Epithelial cell of proximal tubule (primary cell): ENCODE measurements around the gene GOLGA8S. TPM values are rescaled to one million over a fixed set of nuclear protein-coding genes. Genes with fewer than 3 reads are reported as not detected.
"Not testable (repeated sequence)": the region's sequence is repeated elsewhere in the genome, so short reads cannot be mapped to it uniquely, and the experiment has no call there.

Experiments
- DNase-seq: peaks from one replicate; pipeline ENCODE4 v3.0.0-alpha.2; 2011; ENCODE audit warnings: low read depth
- H3K4me3 ChIP-seq: 2 replicates; pipeline ENCODE4 v1.5.1; 2011; ENCODE audit warnings: low read depth, mild to moderate bottlenecking, low read length
- total RNA-seq: library from RNA; depleted of rRNA; stranded (reverse); fragments of >200 nt; gene quantifications from 2 replicates; pipeline ENCODE4 v1.2.3, GENCODE V29; 2015
- TF ChIP-seq, protein P1 (sequence below): conservative IDR thresholded peaks from 2 replicates; pipeline ENCODE4 v1.5.1; 2012; ENCODE audit warnings: low read depth, mild to moderate bottlenecking, low read length

Gene GOLGA8S
- total RNA-seq, 1 donor from 2014 or later = not detected

DNA sequence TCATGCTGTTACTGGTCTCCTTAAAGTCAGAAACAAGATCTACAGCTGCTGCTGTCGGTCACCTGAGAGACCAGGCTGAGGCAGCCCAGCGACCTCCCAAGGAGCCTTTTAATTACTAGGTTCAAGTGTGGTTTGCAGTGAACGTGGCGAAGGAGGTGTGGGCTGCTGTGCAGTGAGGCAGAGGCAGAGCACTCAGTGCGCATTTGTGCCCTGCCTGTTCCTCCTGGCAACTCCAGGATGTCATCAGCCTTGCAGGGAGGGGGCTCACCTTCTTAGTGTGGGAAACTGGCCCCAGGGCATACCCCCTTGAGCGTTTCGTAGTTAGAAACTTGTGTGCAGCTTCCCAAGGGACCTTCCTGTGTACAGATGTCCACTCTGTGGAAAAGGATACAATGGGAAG is 26.6 kb downstream of the GOLGA8S start:
- not testable (repeated sequence) for H3K4me3 ChIP-seq

DNA sequence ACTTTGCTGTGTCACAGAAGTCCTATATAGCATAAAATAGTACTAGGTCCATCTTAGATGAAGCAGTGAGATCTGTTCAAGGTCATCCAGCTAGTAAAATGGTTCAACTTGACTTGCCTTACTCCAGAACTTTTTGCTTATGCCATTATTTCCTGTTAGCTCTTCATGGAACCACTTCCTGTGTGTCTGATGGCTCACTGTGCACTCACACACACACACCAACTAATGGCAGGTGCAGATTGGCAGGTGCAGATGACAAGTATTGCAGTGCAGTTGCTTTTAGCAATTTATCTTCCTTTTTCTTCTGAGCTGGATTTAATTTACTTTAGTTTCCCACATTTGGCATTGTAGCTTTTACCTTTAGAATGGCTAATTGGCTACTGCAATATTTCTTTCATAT is 29.8 kb downstream of the GOLGA8S start:
- no peak for DNase-seq
- H3K4me3 ChIP-seq = no peak overlapping the region
- TF ChIP-seq, protein P1, sequence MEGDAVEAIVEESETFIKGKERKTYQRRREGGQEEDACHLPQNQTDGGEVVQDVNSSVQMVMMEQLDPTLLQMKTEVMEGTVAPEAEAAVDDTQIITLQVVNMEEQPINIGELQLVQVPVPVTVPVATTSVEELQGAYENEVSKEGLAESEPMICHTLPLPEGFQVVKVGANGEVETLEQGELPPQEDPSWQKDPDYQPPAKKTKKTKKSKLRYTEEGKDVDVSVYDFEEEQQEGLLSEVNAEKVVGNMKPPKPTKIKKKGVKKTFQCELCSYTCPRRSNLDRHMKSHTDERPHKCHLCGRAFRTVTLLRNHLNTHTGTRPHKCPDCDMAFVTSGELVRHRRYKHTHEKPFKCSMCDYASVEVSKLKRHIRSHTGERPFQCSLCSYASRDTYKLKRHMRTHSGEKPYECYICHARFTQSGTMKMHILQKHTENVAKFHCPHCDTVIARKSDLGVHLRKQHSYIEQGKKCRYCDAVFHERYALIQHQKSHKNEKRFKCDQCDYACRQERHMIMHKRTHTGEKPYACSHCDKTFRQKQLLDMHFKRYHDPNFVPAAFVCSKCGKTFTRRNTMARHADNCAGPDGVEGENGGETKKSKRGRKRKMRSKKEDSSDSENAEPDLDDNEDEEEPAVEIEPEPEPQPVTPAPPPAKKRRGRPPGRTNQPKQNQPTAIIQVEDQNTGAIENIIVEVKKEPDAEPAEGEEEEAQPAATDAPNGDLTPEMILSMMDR = no peak

More for the DNA sequence above, 26.6 kb downstream of the GOLGA8S start:
- not testable (repeated sequence) for DNase-seq

DNA sequence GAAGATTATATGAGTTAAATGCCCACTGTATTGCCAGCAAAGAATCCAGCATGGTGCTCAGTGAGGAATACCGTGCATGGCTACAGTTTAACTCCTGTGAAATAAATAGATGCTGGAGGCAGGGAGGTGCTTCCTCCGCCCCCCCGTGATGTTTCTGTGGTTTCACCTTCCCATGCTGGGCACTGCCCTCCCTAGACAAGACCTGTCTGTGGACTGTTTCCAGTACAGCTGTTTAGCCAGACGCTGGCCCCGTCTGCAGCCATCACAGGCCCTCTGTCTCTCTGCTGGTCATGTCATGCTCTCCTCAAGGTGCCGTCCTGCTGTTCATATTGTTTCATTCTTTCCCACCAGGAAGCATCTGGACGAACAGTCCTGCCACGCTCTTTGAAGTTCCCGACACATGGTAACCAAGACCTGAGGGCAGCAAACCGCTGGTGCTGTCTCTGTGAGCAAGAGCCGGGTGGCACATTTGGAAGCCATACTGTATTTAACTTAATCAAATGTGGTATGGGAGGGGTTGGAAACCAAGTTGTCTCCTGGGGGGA is 31.4 kb downstream of the GOLGA8S start:
- no peak overlapping the region for H3K4me3 ChIP-seq
- TF ChIP-seq, protein P1 = no peak

DNA sequence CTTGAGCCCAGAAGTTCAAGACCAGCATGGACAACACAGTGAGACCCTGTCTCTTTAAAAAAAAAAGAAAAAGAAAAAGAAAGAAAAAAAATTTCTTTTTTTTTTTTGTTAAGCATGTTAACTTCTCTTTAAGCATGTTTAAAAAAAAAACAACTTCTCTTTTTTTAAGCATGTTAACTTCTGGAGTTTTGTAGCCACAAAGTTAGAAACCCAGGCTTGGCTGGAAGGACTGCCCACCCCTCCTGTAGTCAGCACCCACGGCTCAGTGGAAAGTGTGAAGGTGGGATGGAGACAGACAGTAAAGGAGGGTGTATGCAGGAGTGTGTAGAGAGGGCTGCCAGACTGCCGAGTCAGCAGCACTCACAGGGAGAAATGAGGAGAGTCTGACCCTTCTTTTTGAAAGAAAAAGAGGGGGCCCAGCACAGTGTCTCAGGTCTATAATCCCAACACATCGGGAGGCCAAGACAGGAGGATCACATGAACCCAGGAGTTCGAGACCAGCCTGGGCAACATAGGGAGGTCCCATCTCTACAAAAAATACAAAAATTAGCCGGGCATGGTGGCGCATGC is 33.2 kb downstream of the GOLGA8S start:
- no peak for DNase-seq
- H3K4me3 ChIP-seq = no peak overlapping the region
- TF ChIP-seq, protein P1 = no peak

More for the DNA sequence above, 31.4 kb downstream of the GOLGA8S start:
- DNase-seq = no peak

DNA sequence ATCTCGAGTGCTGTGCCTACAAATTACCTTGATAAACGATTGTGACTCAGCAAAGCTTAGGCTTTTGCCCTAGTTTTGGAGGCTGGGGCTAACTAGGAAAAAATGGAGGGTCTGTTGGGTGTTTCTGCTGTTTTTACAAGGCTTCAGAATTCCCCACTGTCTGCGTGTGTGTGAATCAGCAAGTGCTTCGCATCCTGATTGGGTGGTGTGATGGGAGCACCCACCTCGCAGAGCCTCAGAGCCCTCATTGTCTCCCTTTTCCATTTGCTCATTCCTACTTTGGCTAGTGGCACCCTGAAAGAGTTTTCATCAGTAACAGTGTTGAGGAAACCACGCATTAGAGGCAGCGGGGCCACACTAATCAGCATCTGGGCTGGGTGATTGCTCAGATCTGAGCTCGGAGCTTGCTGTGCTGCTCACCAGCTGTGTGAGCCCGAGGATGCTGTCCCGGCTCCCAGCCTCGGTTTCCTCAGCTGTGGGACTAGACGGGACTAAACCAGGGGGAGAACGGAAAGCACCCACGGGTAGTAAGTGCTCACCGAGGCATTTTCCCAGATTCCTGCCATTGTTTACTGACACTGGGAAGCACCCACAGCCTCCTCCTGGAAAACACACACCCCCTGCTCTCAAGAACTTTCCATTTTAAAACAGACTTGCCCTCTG is 40.6 kb downstream of the GOLGA8S start:
- TF ChIP-seq, protein P1 = no peak
- H3K4me3 ChIP-seq = no peak overlapping the region
- DNase-seq = no peak

DNA sequence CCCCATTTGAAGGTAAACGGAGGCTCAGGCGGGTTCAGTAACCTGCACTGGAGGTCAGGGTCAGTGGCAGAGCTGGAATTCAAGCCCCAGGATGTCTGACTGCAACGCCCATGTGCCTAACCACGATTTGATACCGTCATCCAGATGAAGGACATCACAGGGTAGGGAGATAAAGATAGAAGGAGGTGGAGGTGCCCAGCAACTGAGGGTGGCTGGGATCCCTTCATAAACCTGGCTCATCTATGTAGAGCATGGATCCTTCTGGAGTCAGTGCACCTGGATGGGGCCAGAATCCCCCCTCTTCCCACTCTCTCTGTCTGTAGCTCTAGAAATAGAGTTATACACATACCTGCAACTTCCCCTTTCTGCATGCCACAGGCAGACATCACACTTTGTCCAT is 41.3 kb downstream of the GOLGA8S start:
- DNase-seq = no peak
- TF ChIP-seq, protein P1 = no peak
- no peak overlapping the region for H3K4me3 ChIP-seq

DNA sequence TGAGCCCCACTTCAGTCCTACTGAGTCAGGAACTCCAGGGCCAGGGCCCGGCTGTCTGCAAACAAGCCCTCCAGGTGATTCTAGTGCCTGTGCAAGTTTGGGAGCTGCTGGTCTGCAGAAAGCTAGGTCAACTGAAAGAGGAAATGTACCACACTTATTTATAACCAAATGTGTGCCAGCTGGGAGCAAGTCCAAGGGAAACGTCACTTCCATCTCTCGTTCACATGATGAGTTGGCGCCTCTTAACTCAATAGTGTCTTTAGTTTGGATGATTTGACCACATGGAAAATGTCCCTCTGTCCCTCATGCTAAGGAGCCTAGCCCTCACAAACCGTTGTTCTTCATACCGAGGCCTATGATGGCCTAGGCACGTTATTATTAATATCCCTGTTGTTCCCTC is 43.2 kb downstream of the GOLGA8S start:
- no peak overlapping the region for H3K4me3 ChIP-seq
- no peak for DNase-seq
- TF ChIP-seq, protein P1 = no peak

DNA sequence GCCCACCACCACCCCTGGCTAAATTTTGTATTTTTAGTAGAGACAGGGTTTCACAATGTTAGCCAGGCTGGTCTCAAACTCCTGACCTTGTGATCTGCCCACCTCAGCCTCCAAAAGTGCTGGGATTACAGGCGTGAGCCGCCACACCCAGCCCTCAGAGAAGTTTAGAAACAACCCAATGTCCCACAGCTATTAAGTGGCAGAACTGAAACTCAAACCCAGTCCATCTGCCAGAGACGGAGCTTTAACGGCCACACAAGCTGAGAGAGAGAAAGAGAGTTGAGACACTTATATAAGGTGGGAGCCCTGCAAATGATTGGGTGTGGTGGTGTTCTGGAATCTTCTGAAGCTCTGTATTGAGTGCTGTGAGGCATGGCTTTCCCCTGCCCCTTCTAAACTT is 43.8 kb downstream of the GOLGA8S start:
- not testable (repeated sequence) for DNase-seq

DNA sequence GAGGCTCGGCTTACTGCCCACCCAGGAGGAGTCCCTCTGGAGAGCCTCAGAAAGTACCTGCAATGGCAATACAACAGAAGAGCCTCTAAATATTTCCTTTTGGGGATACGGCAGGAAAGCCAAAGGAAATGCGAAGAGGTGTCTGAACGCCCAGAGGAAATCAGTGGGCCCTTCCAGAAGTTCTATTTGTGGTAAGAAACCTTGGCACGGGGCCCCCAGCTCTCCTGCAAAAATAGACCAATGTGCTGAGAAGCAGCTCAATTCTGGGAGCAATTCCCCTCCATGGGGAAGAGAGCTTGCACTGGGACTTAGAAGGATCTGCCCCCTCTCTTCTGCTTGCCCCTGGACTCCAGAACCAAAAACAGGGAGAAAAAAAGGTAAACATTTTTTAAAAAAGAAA is 44.7 kb downstream of the GOLGA8S start:
- DNase-seq, H3K4me3 ChIP-seq: not testable (repeated sequence)

More for the DNA sequence above, 43.8 kb downstream of the GOLGA8S start:
- not testable (repeated sequence) for H3K4me3 ChIP-seq
